Keratinocyte (primary cell): Measurements from ENCODE around the gene FMNL2. TPM values are rescaled to one million over a fixed set of nuclear protein-coding genes. Genes with fewer than 3 reads are reported as not detected.

Experiments used
- DNase-seq: peaks from one replicate; pipeline ENCODE4 v3.0.0-alpha.2; 2011; ENCODE audit warnings: low read depth, missing footprints, low spot score
- FAIRE-seq: peaks from 2 replicates; lab custom pipeline; 2011; peaks lifted over from hg19 to GRCh38; lab: Jason Lieb, UNC
- H2AFZ ChIP-seq: 2 replicates; pipeline ENCODE4 v1.6.0; 2012; ENCODE audit warnings: low read length, control low read depth, inconsistent platforms; ENCODE audit not compliant: control insufficient read depth
- H3K27ac ChIP-seq: 2 replicates; pipeline ENCODE4 v1.5.1; 2011; ENCODE audit warnings: low read length; ENCODE audit not compliant: control insufficient read depth, insufficient read depth
- H3K27me3 ChIP-seq: 3 replicates; pipeline ENCODE4 v1.6.0; 2011; ENCODE audit warnings: low read length; ENCODE audit not compliant: control insufficient read depth, insufficient read depth; ENCODE audit errors: extremely low read depth
- H3K36me3 ChIP-seq, 2 experiments: 2 replicates in 1 of 2; 3 replicates in 1 of 2; pipeline ENCODE4 v1.5.1; 2011; ENCODE audit warnings: low read length in 2 of 2, mild to moderate bottlenecking in 1 of 2; ENCODE audit not compliant: control insufficient read depth in 2 of 2, insufficient read depth in 2 of 2; ENCODE audit errors: extremely low read depth in 1 of 2
- H3K4me1 ChIP-seq: 3 replicates; pipeline ENCODE4 v1.5.1; 2011; ENCODE audit warnings: low read length; ENCODE audit not compliant: control insufficient read depth, insufficient read depth; ENCODE audit errors: extremely low read depth
- H3K4me2 ChIP-seq: 3 replicates; pipeline ENCODE4 v1.6.0; 2011; ENCODE audit warnings: low read depth, low read length; ENCODE audit not compliant: control insufficient read depth, insufficient read depth; ENCODE audit errors: extremely low read depth
- H3K4me3 ChIP-seq, 3 experiments: fragments of 200-600 bp in 1 of 3; sonication (generic) in 1 of 3; 2 replicates in 2 of 3; 3 replicates in 1 of 3; pipeline ENCODE4 v1.5.1; 2011 to 2016; ENCODE audit warnings: low read length in 3 of 3, mild to moderate bottlenecking in 3 of 3, control low read depth in 2 of 3, inconsistent platforms in 1 of 3, low read depth in 1 of 3, mixed read lengths in 1 of 3, mixed run types in 1 of 3, moderate library complexity in 1 of 3; ENCODE audit not compliant: control insufficient read depth in 2 of 3, insufficient read depth in 2 of 3; ENCODE audit errors: extremely low read depth in 1 of 3
- H3K79me2 ChIP-seq: 2 replicates; pipeline ENCODE4 v1.6.0; 2012; ENCODE audit warnings: low read length; ENCODE audit not compliant: control insufficient read depth, insufficient read depth
- H3K9ac ChIP-seq: 3 replicates; pipeline ENCODE4 v1.6.0; 2011; ENCODE audit warnings: low read length; ENCODE audit not compliant: control insufficient read depth, insufficient read depth; ENCODE audit errors: extremely low read depth
- H3K9me1 ChIP-seq: 3 replicates; pipeline ENCODE4 v1.6.0; 2011; ENCODE audit warnings: low read length; ENCODE audit not compliant: control insufficient read depth, insufficient read depth; ENCODE audit errors: extremely low read depth
- H3K9me3 ChIP-seq: 2 replicates; pipeline ENCODE4 v1.5.1; 2012; ENCODE audit warnings: low read depth, low read length; ENCODE audit not compliant: control insufficient read depth
- H4K20me1 ChIP-seq: 3 replicates; pipeline ENCODE4 v1.6.0; 2011; ENCODE audit warnings: low read length; ENCODE audit not compliant: control insufficient read depth, insufficient read depth; ENCODE audit errors: extremely low read depth
- EZH2 ChIP-seq: IDR thresholded peaks from one replicate; pipeline ENCODE4 v1.6.1; 2012; ENCODE audit warnings: inconsistent platforms, mild to moderate bottlenecking, low read length, moderate library complexity
- dilution Hi-C: fragments of 300-500 bp; cut with MboI; formaldehyde crosslinking; loops from one replicate; pipeline ENCODE4 v1.7.0; 2020; ENCODE audit warnings: low sequenced_read_pairs; ENCODE audit not compliant: extremely low pct_ligation_motif_present
- polyA plus RNA-seq, 5 experiments: library from polyadenylated mRNA; depleted of rRNA in 3 of 5; stranded (reverse) in 3 of 5; stranded (forward) in 1 of 5; unstranded in 1 of 5; fragments of >200 nt; gene quantifications; 1 replicate in 1 of 5; 2 replicates in 3 of 5; 3 replicates in 1 of 5; pipeline versions ENCODE4 v1.2.1 to v1.2.3, GENCODE V29; 2011 to 2012; ENCODE audit warnings: missing spikeins in 2 of 5, low read depth in 1 of 5, low replicate concordance in 1 of 5
- TF ChIP-seq, protein P1 (sequence below), 3 experiments: IDR thresholded peaks in 1 of 3; conservative IDR thresholded peaks in 1 of 3; optimal IDR thresholded peaks in 1 of 3; 2 replicates in 2 of 3; 3 replicates in 1 of 3; pipeline versions ENCODE3 to v1.5.1; 2011; ENCODE audit warnings: low read length in 3 of 3, mild to moderate bottlenecking in 3 of 3, moderate library complexity in 2 of 3, control low read depth in 1 of 3, inconsistent platforms in 1 of 3; ENCODE audit not compliant: insufficient read depth in 2 of 3; ENCODE audit errors: extremely low read depth in 1 of 3

Gene FMNL2
- polyA plus RNA-seq, 1 donor (not counting 4 experiments of a cell fraction or from before 2014, with no cell fraction given), result 62.7 TPM

DNA sequence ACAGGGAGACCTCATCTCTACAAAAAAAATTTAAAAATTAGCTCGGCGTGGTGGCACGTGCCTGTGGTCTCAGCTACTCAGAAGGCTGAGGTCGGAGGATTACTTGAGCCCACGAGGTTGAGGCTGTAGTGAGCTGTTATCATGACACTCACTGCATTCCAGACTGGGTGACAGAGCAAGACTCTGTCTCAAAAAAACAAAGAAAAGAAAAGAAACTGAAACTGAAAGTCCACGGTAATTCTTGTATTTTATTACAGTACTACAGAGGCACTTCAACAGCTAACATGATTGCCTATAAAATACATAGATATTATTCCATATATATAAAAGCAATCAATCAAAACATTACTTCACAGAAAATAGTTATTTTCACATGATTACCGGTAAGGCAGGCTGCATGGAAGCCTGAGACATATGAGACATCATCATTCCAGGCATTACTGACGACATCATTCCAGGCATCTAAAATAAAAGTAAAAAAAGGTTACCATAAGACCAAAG, 359.2 kb downstream of the FMNL2 start:
- H3K79me2 ChIP-seq, result peaks cover 57% of the 10 kb centered on the region
- H3K36me3 ChIP-seq, result peaks cover 3 to 12% of the 10 kb centered on the region in 2 experiments
- H4K20me1 ChIP-seq, result peaks cover 9% of the 10 kb centered on the region
- H3K9ac ChIP-seq, result no peak overlapping the region
- TF ChIP-seq, protein P1, sequence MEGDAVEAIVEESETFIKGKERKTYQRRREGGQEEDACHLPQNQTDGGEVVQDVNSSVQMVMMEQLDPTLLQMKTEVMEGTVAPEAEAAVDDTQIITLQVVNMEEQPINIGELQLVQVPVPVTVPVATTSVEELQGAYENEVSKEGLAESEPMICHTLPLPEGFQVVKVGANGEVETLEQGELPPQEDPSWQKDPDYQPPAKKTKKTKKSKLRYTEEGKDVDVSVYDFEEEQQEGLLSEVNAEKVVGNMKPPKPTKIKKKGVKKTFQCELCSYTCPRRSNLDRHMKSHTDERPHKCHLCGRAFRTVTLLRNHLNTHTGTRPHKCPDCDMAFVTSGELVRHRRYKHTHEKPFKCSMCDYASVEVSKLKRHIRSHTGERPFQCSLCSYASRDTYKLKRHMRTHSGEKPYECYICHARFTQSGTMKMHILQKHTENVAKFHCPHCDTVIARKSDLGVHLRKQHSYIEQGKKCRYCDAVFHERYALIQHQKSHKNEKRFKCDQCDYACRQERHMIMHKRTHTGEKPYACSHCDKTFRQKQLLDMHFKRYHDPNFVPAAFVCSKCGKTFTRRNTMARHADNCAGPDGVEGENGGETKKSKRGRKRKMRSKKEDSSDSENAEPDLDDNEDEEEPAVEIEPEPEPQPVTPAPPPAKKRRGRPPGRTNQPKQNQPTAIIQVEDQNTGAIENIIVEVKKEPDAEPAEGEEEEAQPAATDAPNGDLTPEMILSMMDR (optimal IDR thresholded peaks at IDR 0.05 in 1 of 3, IDR thresholded peaks at IDR 0.05 in 1 of 3, conservative IDR thresholded peaks at IDR 0.05 in 1 of 3; ENCODE audit: extremely low read depth in 1 of 3, insufficient read depth in 2 of 3, low read length in 3 of 3), result no peak
- no peak for TF ChIP-seq EZH2
- H3K27me3 ChIP-seq, result no peaks in the 10 kb centered on the region
- DNase-seq, result no peak
- H3K9me3 ChIP-seq, result no peaks in the 10 kb centered on the region
- no peak overlapping the region for H3K4me2 ChIP-seq
- H3K9me1 ChIP-seq, result no peaks in the 10 kb centered on the region
- H3K27ac ChIP-seq, result peak overlapping the region; percentile 19
- dilution Hi-C loops, result no loop called here
- FAIRE-seq, result no peak
- H3K4me1 ChIP-seq, result no peaks in the 10 kb centered on the region
- no peak overlapping the region for H2AFZ ChIP-seq
- no peak overlapping the region for H3K4me3 ChIP-seq

DNA sequence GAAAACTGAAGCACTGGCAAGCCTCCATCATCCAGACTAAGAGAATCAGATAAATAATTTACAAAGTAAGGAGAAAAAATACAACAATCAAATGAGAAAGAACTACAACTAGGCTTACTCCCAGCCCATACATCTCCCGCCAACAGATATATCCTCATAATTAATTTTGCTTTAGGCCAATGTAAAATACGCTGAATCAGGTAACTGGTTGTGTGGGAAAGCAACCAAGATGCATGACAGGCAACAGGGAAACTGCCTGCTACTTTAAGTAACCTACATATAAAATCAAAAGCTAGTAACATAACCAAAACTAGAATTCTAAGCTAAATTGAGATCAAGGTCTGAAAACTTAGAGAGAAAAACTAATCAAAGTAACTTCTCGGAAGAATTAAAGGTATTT, 360.8 kb downstream of the FMNL2 start:
- no peak for TF ChIP-seq EZH2
- TF ChIP-seq, protein P1 (optimal IDR thresholded peaks at IDR 0.05 in 1 of 3, IDR thresholded peaks at IDR 0.05 in 1 of 3, conservative IDR thresholded peaks at IDR 0.05 in 1 of 3; ENCODE audit: extremely low read depth in 1 of 3, insufficient read depth in 2 of 3, low read length in 3 of 3), result no peak
- H3K27me3 ChIP-seq, result no peaks in the 10 kb centered on the region
- no peak overlapping the region for H3K4me3 ChIP-seq
- no peaks in the 10 kb centered on the region for H3K9me1 ChIP-seq
- H3K9ac ChIP-seq, result no peak overlapping the region
- H4K20me1 ChIP-seq, result peaks cover 7% of the 10 kb centered on the region
- H3K79me2 ChIP-seq, result peaks cover 73% of the 10 kb centered on the region
- no peaks in the 10 kb centered on the region for H3K4me1 ChIP-seq
- H3K9me3 ChIP-seq, result no peaks in the 10 kb centered on the region
- dilution Hi-C loops, result no loop called here
- DNase-seq (no peak), FAIRE-seq (no peak)
- H2AFZ ChIP-seq, result no peak overlapping the region
- H3K4me2 ChIP-seq, result no peak overlapping the region
- H3K36me3 ChIP-seq, result peaks cover 3 to 9% of the 10 kb centered on the region in 2 experiments
- no peak overlapping the region for H3K27ac ChIP-seq
